NCI-H1417 treated with DMSO at 0.1 percent for 48 hours (cell line): ENCODE measurements around the gene GPR12.

ENCODE experiments used
- DNase-seq: peaks from one replicate; lab custom pipeline; 2025; lab: John Stamatoyannopoulos, UW

The GPR12 gene, protein sequence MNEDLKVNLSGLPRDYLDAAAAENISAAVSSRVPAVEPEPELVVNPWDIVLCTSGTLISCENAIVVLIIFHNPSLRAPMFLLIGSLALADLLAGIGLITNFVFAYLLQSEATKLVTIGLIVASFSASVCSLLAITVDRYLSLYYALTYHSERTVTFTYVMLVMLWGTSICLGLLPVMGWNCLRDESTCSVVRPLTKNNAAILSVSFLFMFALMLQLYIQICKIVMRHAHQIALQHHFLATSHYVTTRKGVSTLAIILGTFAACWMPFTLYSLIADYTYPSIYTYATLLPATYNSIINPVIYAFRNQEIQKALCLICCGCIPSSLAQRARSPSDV

GRCh38 chr13:26759907-26760831 lies at the start of gene GPR12:
Gene GPR12 (minus strand): TSS chr13:26760786. CDS start chr13:26759827, 959 bp downstream.
- no peak for DNase-seq

DNA sequence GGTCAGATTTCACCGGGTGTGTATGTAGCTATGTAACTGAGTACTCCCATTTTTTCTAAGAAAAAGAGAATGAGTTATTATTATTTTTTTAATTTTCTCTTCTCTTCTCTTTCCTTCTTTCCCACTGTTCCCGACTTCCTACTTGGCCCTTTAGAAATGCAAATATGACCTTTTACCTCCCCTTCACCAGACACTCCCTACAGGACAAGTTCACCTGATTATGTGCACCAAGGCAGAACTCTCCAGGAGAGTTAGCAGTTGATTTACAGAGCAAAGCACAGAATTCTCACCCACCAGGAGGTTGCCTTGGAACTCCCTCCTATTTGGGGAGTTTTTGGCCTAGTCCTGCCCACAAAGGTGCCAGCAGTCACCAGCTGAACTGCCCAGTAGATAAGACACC lies 49.5 kb upstream of the GPR12 start:
- DNase-seq = no peak

GRCh38 chr13:26806891-26807290 lies 46.3 kb upstream of the GPR12 start:
- DNase-seq = no peak

GRCh38 chr13:26787961-26788360 lies 27.4 kb upstream of the GPR12 start:
- DNase-seq = no peak

DNA sequence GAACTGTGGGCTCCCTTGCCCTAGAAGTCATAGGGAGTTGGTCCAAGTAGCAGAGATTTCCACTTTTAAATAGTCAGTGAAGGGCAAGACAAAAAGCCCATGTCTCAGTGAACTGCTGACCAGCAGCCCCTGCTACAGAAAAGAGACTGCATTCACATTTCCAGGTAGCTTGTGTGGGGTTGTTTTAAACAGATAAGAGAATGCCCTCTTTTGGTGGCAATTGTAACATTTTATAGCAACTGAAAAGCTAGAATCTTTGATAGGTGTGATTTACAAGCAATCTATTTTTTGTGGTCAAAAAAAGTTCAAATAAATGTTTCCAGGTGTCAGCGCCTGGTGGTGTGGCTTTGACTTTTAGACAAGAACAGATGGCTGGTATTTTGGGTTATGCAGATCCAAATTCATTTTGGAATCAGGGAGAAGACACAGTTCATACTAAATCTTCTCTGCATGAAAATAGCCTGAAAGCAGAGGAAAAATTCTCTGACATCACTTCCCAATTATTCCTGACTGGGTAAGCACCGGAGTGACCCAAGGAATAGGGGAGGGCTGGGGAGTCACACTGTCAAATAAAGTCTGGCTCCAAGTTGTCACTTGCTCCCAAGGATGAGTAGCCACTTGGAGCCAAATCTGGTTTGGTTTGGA lies 26.2 kb upstream of the GPR12 start:
- no peak for DNase-seq

DNA sequence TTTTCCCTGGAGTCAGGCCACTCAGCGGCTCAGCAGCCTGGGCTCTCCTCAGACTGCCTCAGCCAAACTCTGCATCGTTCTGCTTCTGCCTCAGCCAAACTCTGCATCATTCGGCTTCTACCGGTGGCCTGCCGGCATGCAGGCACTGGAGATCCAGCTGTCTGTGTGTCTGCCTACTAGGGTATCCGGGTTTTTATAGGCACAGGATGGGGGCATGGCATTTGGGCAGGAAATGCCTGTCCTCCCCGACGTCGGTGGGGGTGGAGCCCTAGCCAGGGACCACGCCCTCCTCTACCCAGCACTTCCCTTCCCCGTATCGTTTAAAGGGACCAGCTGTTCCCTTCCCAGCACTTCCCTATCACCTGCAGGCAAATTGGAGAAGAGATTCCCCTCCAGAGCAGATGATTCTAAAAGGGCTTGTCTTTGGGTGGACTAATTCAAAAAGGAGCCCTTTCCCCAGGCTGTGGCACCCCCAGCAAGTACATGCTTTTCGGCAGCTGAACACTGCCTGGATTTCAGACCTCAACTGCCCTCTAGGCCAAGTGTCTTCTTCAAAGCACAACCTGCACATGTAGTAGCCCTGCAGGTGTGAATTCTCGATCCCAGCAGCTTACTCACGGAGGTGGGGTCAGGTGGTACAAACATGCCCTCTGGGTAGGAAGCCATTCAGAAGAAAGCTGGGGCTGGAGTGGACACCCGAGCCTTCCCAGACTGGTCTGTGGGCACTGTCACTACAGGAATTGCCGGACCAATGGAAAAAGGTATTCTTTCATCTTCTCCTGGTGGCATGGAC lies 25.4 kb upstream of the GPR12 start:
- no peak for DNase-seq

DNA sequence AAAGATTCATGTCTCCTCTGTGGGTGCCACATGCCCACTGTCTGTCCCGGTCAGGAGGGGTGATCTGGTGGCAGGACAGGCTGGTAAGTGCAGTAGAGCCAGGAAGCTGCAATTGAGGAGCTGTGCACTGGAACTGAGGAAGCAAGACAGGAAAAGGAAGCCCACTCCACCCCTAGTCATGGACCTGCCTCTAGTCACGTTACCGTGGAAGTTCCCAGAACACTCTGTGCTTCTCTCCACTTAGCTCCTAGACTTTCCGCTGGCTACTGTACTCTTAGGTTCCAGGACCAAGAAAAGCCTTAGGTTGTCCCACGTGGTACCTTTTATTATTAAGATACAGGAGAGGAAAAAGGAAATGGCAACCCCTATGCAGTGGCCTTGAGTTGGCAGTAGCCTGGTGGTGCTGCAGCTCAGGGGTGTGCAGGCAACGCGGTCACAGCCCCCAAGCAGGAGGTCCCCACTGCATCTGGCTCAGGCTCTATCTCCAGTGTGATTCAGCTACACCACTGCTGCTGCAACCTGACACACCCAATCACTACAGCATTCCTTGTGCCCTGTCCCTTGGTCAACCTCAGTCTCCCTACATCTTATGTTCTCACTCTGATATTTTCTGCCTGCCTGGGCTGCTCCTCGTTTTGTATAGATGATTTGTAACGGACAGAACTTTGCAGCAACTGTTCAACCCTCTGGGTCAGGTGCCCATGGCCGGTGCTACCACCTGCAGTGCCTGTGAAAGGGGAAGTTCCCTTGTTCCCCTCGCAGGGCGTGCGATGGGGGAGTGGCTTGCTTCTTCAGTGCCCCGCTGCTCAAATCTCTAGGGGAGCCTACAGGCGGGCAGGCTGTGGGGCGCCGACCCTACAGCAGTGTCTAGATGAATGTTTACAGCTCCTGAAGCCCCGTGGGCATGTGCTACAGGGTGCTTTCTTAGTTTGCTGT lies 24.4 kb upstream of the GPR12 start:
- no peak for DNase-seq

GRCh38 chr13:26780411-26780810 lies 19.8 kb upstream of the GPR12 start:
- DNase-seq = no peak

- no peak for DNase-seq
Measured at GRCh38 chr13:26779321-26779720, 18.7 kb upstream of the GPR12 start.

DNA sequence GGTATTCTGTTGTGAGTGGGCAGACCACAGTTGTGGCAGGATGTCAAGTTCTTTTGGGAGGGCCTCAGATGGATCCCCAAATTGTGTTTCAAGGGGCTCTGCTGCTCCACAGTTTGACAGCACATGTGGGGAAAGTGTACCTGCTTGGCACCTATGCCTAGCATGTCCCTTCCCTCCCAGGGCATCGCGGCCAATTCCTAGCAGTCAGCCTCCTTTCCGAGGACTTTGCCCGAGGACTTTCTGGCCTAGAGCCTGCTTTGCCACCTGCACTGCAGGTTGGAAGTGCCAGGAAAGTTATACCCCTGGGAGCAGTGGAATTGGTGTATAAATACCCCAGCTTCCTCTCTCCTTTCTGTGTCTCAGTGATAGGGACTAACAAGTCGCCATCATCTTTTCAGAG lies 11.9 kb upstream of the GPR12 start:
- no peak for DNase-seq

DNA sequence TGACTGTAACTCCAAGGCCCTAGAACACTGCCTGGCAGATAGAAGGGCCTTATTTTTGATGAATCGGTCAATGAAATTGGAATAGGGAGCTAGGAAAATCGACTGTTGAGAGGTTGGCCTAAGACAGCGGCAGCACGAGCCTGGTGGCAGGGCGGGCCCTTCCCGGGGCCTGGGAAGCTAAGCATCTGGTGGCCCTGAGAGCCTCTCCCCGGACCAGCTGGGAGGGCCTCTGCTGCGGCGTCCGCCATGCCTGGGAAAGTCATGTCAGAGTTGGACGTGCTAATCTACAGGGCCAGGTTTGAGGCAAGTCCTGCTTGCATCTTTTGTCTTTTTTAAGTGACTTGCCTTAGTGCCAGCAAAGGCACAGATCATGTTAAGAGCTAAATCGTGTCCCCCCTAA lies 11.2 kb upstream of the GPR12 start:
- no peak for DNase-seq

GRCh38 chr13:26762745-26763345 lies 2.3 kb upstream of the GPR12 start:
- no peak for DNase-seq

DNA sequence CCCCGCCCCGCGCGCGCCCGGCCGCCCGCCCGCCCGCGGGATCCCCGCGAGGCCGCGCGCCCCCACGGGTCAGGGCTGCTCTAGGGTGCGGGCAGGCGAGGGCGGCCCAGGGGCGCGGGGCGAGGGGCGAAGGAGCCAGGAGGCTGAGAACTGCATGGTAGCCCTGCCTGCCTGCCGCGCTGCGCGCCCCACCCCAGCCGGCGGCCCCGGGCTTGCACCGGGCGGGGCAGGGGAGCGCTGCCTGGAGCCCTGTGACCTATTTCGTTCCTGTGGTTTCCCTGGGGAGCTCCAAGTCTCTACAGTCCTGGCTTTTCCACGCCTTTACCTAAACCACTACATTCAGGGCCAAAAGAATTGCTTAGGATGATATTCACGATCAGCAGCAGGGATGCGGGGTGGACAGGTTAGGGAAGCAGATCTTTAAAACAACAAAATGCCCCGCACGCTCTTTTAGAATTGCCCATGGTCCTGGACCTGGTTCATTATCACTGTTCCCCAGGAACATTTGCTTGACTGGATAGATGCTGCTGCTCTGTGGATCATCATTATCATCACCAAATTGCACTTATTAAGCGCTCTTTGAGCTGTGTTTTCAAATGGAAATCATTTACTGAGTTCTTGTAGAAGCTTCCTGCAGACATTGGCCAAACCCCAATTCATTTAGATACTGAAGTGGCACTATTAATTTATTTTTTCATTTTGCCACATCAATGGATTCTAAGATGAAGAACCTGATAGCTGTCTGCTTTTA lies 421 bp upstream of the GPR12 start:
- no peak for DNase-seq

GRCh38 chr13:26759249-26759906 lies 1.2 kb downstream of the GPR12 start:
- no peak for DNase-seq

DNA sequence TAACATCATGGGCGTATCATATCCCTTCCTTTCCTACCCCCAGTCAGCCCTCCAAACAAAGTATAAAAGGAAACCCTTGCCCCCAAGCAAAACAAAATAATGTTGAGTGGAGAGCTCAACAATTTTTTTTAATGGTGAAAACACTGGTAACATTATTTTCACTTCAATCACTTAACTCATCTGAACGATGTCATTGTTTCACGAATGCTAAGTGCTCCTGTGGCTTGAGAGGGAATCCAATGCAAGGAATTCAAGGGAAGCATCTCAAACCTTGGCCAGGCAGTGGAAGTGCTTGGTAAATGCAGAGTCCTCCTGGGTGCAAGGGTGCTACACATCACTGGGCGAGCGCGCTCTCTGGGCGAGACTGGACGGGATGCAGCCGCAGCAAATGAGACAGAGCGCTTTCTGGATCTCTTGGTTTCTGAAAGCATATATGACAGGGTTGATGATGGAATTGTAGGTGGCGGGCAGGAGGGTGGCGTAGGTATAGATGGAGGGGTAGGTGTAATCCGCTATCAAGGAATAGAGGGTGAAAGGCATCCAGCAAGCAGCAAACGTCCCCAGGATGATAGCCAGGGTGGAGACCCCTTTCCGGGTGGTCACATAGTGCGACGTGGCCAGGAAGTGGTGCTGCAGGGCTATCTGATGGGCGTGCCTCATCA lies 2.0 kb downstream of the GPR12 start:
- no peak for DNase-seq

- no peak for DNase-seq
Measured at GRCh38 chr13:26756961-26757360, 3.6 kb downstream of the GPR12 start.

GRCh38 chr13:26752671-26753070 lies 7.9 kb downstream of the GPR12 start:
- no peak for DNase-seq

- no peak for DNase-seq
Measured at GRCh38 chr13:26749905-26750304, 10.7 kb downstream of the GPR12 start.

- DNase-seq = no peak
Measured at GRCh38 chr13:26749285-26749684, 11.3 kb downstream of the GPR12 start.
